DLD1 (cell line): ENCODE results near the gene EID2B.

Experiments
- in situ Hi-C: cut with HindIII; loops from 2 replicates; pipeline ENCODE4 v1.10.0; 2017; ENCODE audit warnings: low sequenced_read_pairs

EID2B gene

GRCh38 chr19:39499932-39500331, 32.7 kb downstream of the EID2B start:
- in situ Hi-C loops = no loop called here

GRCh38 chr19:39498798-39499642, 33.6 kb downstream of the EID2B start, which contains the start of gene DLL3:
TSS of gene DLL3 (plus strand) at chr19:39498947. CDS start at chr19:39498975, 28 bp downstream.
- in situ Hi-C loops = no loop called here

- in situ Hi-C loops = no loop called here
These were observed 34.5 kb downstream of the EID2B start for GRCh38 chr19:39497996-39498797.

GRCh38 chr19:39497701-39497995, 35.0 kb downstream of the EID2B start:
- in situ Hi-C loops = no loop called here

- in situ Hi-C loops = no loop called here
These were observed 36.6 kb downstream of the EID2B start for GRCh38 chr19:39496063-39496462.

- in situ Hi-C loops = no loop called here
These were observed 38.0 kb downstream of the EID2B start for GRCh38 chr19:39494661-39495060.

GRCh38 chr19:39492788-39493187, 39.9 kb downstream of the EID2B start:
- in situ Hi-C loops = no loop called here

GRCh38 chr19:39492225-39492624, 40.4 kb downstream of the EID2B start:
- in situ Hi-C loops = no loop called here

- in situ Hi-C loops = no loop called here
These were observed 42.9 kb downstream of the EID2B start for GRCh38 chr19:39489756-39490155.

GRCh38 chr19:39483141-39483540, 49.5 kb downstream of the EID2B start:
- in situ Hi-C loops = no loop called here

- in situ Hi-C loops = no loop called here
These were observed 51.0 kb downstream of the EID2B start for GRCh38 chr19:39481676-39482075.

GRCh38 chr19:39481229-39481545, 51.5 kb downstream of the EID2B start:
- in situ Hi-C loops = no loop called here
